ENCODE data around the gene NBPF14.
"Not testable (repeated sequence)": the region's sequence is repeated elsewhere in the genome, so short reads cannot be mapped to it uniquely, and the experiment has no call there.

- not testable (repeated sequence) for TF ChIP-seq POLR2A (IDR thresholded peaks at IDR 0.05; ENCODE audit: low read depth, low read length); POLR2AphosphoS5 (IDR thresholded peaks at IDR 0.05; ENCODE audit: low read depth, low read length); TAF1 (IDR thresholded peaks at IDR 0.05; ENCODE audit: borderline replicate concordance, low read depth, low read length)
These were observed 29.6 kb upstream of the NBPF14 start for GRCh38 chr1:148625451-148625850.
